T-cell (primary cell): ENCODE measurements around the gene SERTAD1. TPM values are rescaled to one million over a fixed set of nuclear protein-coding genes. Genes with fewer than 3 reads are reported as not detected.

ENCODE experiments used
- ATAC-seq, 4 experiments: fragments of 200-7000 bp in 3 of 4; fragments of 150-1000 bp in 1 of 4; cut with Tn5 transposase; replicated peaks in 1 of 4; 1 replicate in 3 of 4; 2 replicates in 1 of 4; pipeline ENCODE4 v1.10.0; 2021; ENCODE audit warnings: moderate library complexity in 3 of 4, mild to moderate bottlenecking in 2 of 4, moderate number of reproducible peaks in 1 of 4
- CTCF ChIA-PET, 2 donors: fragments of 300-600 bp; sonication (Branson Sonifier 250); formaldehyde crosslinking; loops; one replicate each; lab custom pipeline; 2022; ENCODE audit warnings: antibody characterized with exemption in 2 of 2; lab: Charles Lee
- POLR2A ChIA-PET, 2 donors: fragments of 300-600 bp; sonication (Branson Sonifier 250); formaldehyde crosslinking; loops; one replicate each; lab custom pipeline; 2022; ENCODE audit warnings: antibody characterized with exemption in 2 of 2; lab: Charles Lee
- DNase-seq, 35 experiments: peaks; one replicate each; pipeline versions ENCODE4 v3.0.0 to v3.0.0-alpha.2; 2013 to 2023
- H3K27ac ChIP-seq: one replicate; pipeline ENCODE4 v1.5.1; 2013; ENCODE audit warnings: low read length
- H3K27me3 ChIP-seq, 2 experiments: replicated peaks in 1 of 2; 1 replicate in 1 of 2; 2 replicates in 1 of 2; pipeline versions ENCODE4 v1.6.1 to v1.7.0; 2013; ENCODE audit warnings: low read length in 1 of 2, mixed read lengths in 1 of 2; ENCODE audit not compliant: control insufficient read depth in 2 of 2, insufficient read depth in 2 of 2; ENCODE audit errors: extremely low read depth in 1 of 2
- H3K36me3 ChIP-seq, 2 donors: 1 replicate in 1 of 2; 2 replicates in 1 of 2; pipeline versions ENCODE4 v1.6.1 to v1.7.0; 2013; ENCODE audit warnings: low read length in 1 of 2; ENCODE audit not compliant: control insufficient read depth in 2 of 2, insufficient read depth in 1 of 2; ENCODE audit errors: extremely low read depth in 1 of 2
- H3K4me1 ChIP-seq, 2 experiments: 1 replicate in 1 of 2; 2 replicates in 1 of 2; pipeline versions ENCODE4 v1.6.1 to v1.7.0; 2013; ENCODE audit warnings: low read length in 2 of 2, mixed read lengths in 1 of 2; ENCODE audit not compliant: insufficient read depth in 2 of 2, control insufficient read depth in 1 of 2; ENCODE audit errors: extremely low read depth in 1 of 2
- H3K4me3 ChIP-seq, 2 donors: 1 replicate in 1 of 2; 2 replicates in 1 of 2; pipeline versions ENCODE4 v1.5.1 to v1.7.0; 2013; ENCODE audit warnings: mild to moderate bottlenecking in 2 of 2, low read length in 1 of 2, moderate library complexity in 1 of 2; ENCODE audit not compliant: control insufficient read depth in 1 of 2; ENCODE audit errors: extremely low read depth in 1 of 2
- H3K9me3 ChIP-seq: 2 replicates; pipeline ENCODE4 v1.7.0; 2013
- H3K27ac Mint-ChIP-seq, 2 donors: one replicate each; pipeline ENCODE4 v1.8.0; 2020 to 2021; ENCODE audit warnings: mild to moderate bottlenecking in 2 of 2, mixed read lengths in 2 of 2
- H3K27me3 Mint-ChIP-seq, 2 donors: one replicate each; pipeline ENCODE4 v1.8.0; 2021 to 2022; ENCODE audit warnings: mixed read lengths in 2 of 2
- H3K36me3 Mint-ChIP-seq: one replicate; pipeline ENCODE4 v1.8.0; 2021; ENCODE audit warnings: mixed read lengths
- H3K4me1 Mint-ChIP-seq, 3 donors: one replicate each; pipeline ENCODE4 v1.8.0; 2020 to 2022; ENCODE audit warnings: mixed read lengths in 3 of 3, mild to moderate bottlenecking in 1 of 3
- H3K4me3 Mint-ChIP-seq, 3 donors: one replicate each; pipeline ENCODE4 v1.8.0; 2020 to 2022; ENCODE audit warnings: mild to moderate bottlenecking in 3 of 3, mixed read lengths in 3 of 3, moderate library complexity in 3 of 3
- H3K9me3 Mint-ChIP-seq, 3 donors: one replicate each; pipeline ENCODE4 v1.8.0; 2020 to 2022; ENCODE audit warnings: mixed read lengths in 3 of 3
- WGBS: methylation state at CpG from one replicate; pipeline ENCODE4 v1.1.5; 2013; ENCODE audit warnings: missing lambda C conversion rate; ENCODE audit not compliant: insufficient coverage; 5-methylcytosine and 5-hydroxymethylcytosine counted together
- total RNA-seq, 35 experiments: library from RNA in 6 of 35; stranded (reverse) in 6 of 35; fragments of 120-200 nt in 1 of 35; gene quantifications; one replicate each; pipeline versions ENCODE4 v1.2.1 to v1.2.4 and lab custom pipeline; 2013 to 2026

Gene SERTAD1, protein sequence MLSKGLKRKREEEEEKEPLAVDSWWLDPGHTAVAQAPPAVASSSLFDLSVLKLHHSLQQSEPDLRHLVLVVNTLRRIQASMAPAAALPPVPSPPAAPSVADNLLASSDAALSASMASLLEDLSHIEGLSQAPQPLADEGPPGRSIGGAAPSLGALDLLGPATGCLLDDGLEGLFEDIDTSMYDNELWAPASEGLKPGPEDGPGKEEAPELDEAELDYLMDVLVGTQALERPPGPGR
- total RNA-seq (10 to 100 TPM; 10.9 to 25.4 (median 13.3) TPM), total RNA-seq (lab: John Stamatoyannopoulos, UW) (14.1 to 200 (median 67.3) reads per million in 29 experiments)
- 16.7 TPM for total RNA-seq (2013)

- H3K4me3 Mint-ChIP-seq, result peak within 1 kb of the TSS; percentile 85 to 98 (median 94)
- WGBS, result under 1% methylated on average over 54 of the region's 75 CpGs
- H3K4me1 Mint-ChIP-seq, result peaks cover 26 to 32% (median 32%) of the 10 kb centered on the region in 3 donors
- Histone ChIP-seq H3K4me1 (peaks cover 12 to 39% of the 10 kb centered on the region in 2 experiments), H3K27ac (peak within 1 kb of the TSS; percentile 89), H3K36me3 (peaks cover 0 to 7% of the 10 kb centered on the region in 2 donors), H3K27me3 (no peaks in the 10 kb centered on the region), H3K9me3 (no peaks in the 10 kb centered on the region), H3K4me3 (peak within 1 kb of the TSS; percentile 90 to 99)
- H3K36me3 Mint-ChIP-seq, result peaks cover 5% of the 10 kb centered on the region
- CTCF ChIA-PET, result interaction anchor here (0.6 to 1.7 kb wide), 5 partner anchors 17 to 177 kb away, joined by 3 to 18 read pairs (median 4); partner anchors contain the start of gene BLVRB (in 1 of the 2)
- H3K27me3 Mint-ChIP-seq, result no peaks in the 10 kb centered on the region
- peak; percentile 82 to 92 (median 88) for ATAC-seq
- DNase-seq, result peak; percentile 99 to 100 (median 100)
- H3K9me3 Mint-ChIP-seq, result no peaks in the 10 kb centered on the region
- POLR2A ChIA-PET, result interaction anchor here (0.5 to 1.8 kb wide), 5 partner anchors 11 to 838 kb away, joined by 3 to 10 read pairs (median 3); partner anchors contain the start of genes BLVRB (in 1 of the 2), HNRNPUL1 (in 1 of the 2) and SERTAD3 (in 1 of the 2)
- H3K27ac Mint-ChIP-seq, result peak within 1 kb of the TSS; percentile 97 to 99
These were observed at the start of gene SERTAD1 for GRCh38 chr19:40425450-40426287. Gene SERTAD1 (minus strand): TSS chr19:40425992. CDS start chr19:40423546, 2,446 bp downstream.

DNA sequence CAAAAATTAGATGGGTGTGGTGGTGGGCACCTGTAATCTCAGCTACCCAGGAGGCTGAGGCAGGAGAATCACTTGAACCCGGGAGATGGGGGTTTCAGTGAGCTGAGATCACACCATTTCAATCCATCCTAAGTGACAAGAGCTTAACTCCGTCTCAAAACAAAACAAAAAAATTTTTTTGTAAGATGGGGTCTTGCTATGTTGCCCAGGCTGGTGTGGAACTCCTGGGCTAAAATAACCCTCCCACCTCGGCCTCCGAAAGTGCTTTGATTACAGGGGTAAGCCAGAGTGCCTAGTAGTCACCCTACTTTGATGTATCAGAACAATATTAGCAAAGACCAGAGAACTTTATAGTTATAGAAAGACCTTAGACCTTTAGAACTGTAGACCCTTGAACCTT is 48.9 kb upstream of the SERTAD1 start:
- H3K27me3 Mint-ChIP-seq, result peaks cover 9 to 13% of the 10 kb centered on the region in 2 donors
- ATAC-seq (no peak), DNase-seq (no peak)
- H3K4me3 ChIP-seq, result no peak overlapping the region
- ChIA-PET CTCF (no interaction called here), POLR2A (no interaction called here)
- H3K4me3 Mint-ChIP-seq, result no peak overlapping the region
- peaks cover 0 to 4% of the 10 kb centered on the region in 2 experiments for H3K27me3 ChIP-seq
- H3K36me3 Mint-ChIP-seq, result no peaks in the 10 kb centered on the region
- H3K9me3 Mint-ChIP-seq, result no peaks in the 10 kb centered on the region
- WGBS, result no CpG with 5 or more reads among the region's 4 CpGs
- no peak overlapping the region for H3K27ac ChIP-seq
- H3K36me3 ChIP-seq, result no peaks in the 10 kb centered on the region
- H3K27ac Mint-ChIP-seq, result no peak overlapping the region
- no peaks in the 10 kb centered on the region for H3K9me3 ChIP-seq
- no peaks in the 10 kb centered on the region for H3K4me1 Mint-ChIP-seq
- no peaks in the 10 kb centered on the region for H3K4me1 ChIP-seq

- Mint-ChIP-seq H3K27me3 (peaks cover 4 to 16% of the 10 kb centered on the region in 2 donors), H3K27ac (no peak overlapping the region), H3K9me3 (no peaks in the 10 kb centered on the region), H3K4me1 (peaks cover 0 to 3% (median 0%) of the 10 kb centered on the region in 3 donors), H3K4me3 (no peak overlapping the region), H3K36me3 (no peaks in the 10 kb centered on the region)
- no peak overlapping the region for H3K27ac ChIP-seq
- H3K36me3 ChIP-seq, result no peaks in the 10 kb centered on the region
- ATAC-seq (no peak), DNase-seq (no peak)
- peaks cover 0 to 1% of the 10 kb centered on the region in 2 experiments for H3K4me1 ChIP-seq
- CTCF ChIA-PET, result no interaction called here
- H3K9me3 ChIP-seq, result no peaks in the 10 kb centered on the region
- POLR2A ChIA-PET, result no interaction called here
- H3K27me3 ChIP-seq, result peaks cover 3 to 16% of the 10 kb centered on the region in 2 experiments
- 100% methylated on average over 8 of the region's 13 CpGs for whole genome bisulfite sequencing
- H3K4me3 ChIP-seq, result no peak overlapping the region
These were observed 46.7 kb upstream of the SERTAD1 start for GRCh38 chr19:40472516-40472915.

GRCh38 chr19:40471111-40471510 is 45.3 kb upstream of the SERTAD1 start:
- Histone ChIP-seq H3K9me3 (no peaks in the 10 kb centered on the region), H3K36me3 (no peaks in the 10 kb centered on the region), H3K27me3 (peaks cover 3 to 24% of the 10 kb centered on the region in 2 experiments), H3K4me1 (peaks cover 6 to 13% of the 10 kb centered on the region in 2 experiments), H3K27ac (no peak overlapping the region), H3K4me3 (no peak overlapping the region)
- no peak for DNase-seq
- Mint-ChIP-seq H3K9me3 (no peaks in the 10 kb centered on the region), H3K4me1 (peaks cover 7 to 9% (median 8%) of the 10 kb centered on the region in 3 donors), H3K27me3 (peaks cover 9 to 23% of the 10 kb centered on the region in 2 donors), H3K27ac (no peak overlapping the region), H3K36me3 (no peaks in the 10 kb centered on the region), H3K4me3 (no peak overlapping the region)
- ATAC-seq, result no peak
- WGBS, result 100% methylated on average over 1 of the region's 3 CpGs
- ChIA-PET POLR2A (no interaction called here), CTCF (no interaction called here)

- Mint-ChIP-seq H3K36me3 (no peaks in the 10 kb centered on the region), H3K4me1 (peaks cover 24 to 27% (median 24%) of the 10 kb centered on the region in 3 donors), H3K9me3 (no peaks in the 10 kb centered on the region), H3K27me3 (peaks cover 9 to 21% of the 10 kb centered on the region in 2 donors), H3K4me3 (peak overlapping the region in 1 of 3 donors; percentile 44), H3K27ac (no peak overlapping the region)
- ChIA-PET POLR2A (no interaction called here), CTCF (no interaction called here)
- Histone ChIP-seq H3K27me3 (peaks cover 3 to 24% of the 10 kb centered on the region in 2 experiments), H3K4me3 (no peak overlapping the region), H3K36me3 (no peaks in the 10 kb centered on the region), H3K9me3 (no peaks in the 10 kb centered on the region), H3K27ac (no peak overlapping the region), H3K4me1 (peaks cover 11 to 32% of the 10 kb centered on the region in 2 experiments)
- ATAC-seq, result no peak
- DNase-seq, result no peak
- 100% methylated on average over 2 of the region's 6 CpGs for WGBS
These were observed 43.2 kb upstream of the SERTAD1 start for GRCh38 chr19:40469011-40469410.
